ENCODE data around the gene NFIB.

DNA sequence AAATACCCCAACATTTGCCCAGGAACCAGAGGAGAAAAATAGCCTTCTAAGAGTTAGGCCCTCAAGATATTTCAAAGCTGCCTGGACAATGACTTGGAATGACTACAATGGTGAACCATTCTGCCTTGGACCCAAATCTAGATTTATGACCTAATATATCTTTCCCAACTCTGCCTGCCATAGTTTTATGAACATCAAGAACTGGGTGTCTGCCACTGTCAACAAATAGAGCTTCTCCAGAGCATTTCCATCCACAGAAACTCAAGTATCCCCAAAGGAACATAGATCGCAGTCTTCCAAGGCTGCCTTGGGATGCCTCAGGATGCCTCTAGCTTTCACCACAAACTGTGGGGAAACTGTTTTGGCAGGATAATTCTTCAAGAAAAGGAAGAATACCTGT, 48.2 kb upstream of the NFIB start:
- TF ChIP-seq, protein P1, sequence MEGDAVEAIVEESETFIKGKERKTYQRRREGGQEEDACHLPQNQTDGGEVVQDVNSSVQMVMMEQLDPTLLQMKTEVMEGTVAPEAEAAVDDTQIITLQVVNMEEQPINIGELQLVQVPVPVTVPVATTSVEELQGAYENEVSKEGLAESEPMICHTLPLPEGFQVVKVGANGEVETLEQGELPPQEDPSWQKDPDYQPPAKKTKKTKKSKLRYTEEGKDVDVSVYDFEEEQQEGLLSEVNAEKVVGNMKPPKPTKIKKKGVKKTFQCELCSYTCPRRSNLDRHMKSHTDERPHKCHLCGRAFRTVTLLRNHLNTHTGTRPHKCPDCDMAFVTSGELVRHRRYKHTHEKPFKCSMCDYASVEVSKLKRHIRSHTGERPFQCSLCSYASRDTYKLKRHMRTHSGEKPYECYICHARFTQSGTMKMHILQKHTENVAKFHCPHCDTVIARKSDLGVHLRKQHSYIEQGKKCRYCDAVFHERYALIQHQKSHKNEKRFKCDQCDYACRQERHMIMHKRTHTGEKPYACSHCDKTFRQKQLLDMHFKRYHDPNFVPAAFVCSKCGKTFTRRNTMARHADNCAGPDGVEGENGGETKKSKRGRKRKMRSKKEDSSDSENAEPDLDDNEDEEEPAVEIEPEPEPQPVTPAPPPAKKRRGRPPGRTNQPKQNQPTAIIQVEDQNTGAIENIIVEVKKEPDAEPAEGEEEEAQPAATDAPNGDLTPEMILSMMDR (IDR thresholded peaks at IDR 0.05), result no peak
- TF ChIP-seq POLR2A (IDR thresholded peaks at IDR 0.05), result no peak

Data from body of pancreas (tissue), 4 donors.